ENCODE results near the gene SEMA5A.

DNA sequence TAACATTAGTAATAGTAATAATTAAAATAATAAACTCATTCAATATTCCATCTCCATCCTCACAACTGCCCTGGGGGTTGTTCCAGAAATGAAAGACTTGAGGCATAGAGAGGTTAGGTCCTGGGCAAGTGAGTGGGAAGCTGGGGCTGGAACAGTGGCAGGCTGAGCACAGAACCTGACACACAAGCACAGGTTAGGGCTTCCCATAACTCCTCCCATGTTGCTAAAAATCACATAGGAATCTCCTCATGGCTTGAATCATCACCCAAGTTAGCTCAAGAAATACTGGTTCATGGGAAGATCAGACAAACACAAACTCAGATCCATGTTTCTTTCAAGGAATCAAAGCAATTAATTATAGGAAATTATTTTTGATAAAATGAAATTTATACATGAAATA is 487.7 kb downstream of the SEMA5A start:
- TF ChIP-seq, protein P1, sequence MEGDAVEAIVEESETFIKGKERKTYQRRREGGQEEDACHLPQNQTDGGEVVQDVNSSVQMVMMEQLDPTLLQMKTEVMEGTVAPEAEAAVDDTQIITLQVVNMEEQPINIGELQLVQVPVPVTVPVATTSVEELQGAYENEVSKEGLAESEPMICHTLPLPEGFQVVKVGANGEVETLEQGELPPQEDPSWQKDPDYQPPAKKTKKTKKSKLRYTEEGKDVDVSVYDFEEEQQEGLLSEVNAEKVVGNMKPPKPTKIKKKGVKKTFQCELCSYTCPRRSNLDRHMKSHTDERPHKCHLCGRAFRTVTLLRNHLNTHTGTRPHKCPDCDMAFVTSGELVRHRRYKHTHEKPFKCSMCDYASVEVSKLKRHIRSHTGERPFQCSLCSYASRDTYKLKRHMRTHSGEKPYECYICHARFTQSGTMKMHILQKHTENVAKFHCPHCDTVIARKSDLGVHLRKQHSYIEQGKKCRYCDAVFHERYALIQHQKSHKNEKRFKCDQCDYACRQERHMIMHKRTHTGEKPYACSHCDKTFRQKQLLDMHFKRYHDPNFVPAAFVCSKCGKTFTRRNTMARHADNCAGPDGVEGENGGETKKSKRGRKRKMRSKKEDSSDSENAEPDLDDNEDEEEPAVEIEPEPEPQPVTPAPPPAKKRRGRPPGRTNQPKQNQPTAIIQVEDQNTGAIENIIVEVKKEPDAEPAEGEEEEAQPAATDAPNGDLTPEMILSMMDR (IDR thresholded peaks at IDR 0.05): no peak
- no peak for TF ChIP-seq POLR2A (IDR thresholded peaks at IDR 0.05)
